ENCODE data around the gene IL1RAP.

Gene IL1RAP

DNA sequence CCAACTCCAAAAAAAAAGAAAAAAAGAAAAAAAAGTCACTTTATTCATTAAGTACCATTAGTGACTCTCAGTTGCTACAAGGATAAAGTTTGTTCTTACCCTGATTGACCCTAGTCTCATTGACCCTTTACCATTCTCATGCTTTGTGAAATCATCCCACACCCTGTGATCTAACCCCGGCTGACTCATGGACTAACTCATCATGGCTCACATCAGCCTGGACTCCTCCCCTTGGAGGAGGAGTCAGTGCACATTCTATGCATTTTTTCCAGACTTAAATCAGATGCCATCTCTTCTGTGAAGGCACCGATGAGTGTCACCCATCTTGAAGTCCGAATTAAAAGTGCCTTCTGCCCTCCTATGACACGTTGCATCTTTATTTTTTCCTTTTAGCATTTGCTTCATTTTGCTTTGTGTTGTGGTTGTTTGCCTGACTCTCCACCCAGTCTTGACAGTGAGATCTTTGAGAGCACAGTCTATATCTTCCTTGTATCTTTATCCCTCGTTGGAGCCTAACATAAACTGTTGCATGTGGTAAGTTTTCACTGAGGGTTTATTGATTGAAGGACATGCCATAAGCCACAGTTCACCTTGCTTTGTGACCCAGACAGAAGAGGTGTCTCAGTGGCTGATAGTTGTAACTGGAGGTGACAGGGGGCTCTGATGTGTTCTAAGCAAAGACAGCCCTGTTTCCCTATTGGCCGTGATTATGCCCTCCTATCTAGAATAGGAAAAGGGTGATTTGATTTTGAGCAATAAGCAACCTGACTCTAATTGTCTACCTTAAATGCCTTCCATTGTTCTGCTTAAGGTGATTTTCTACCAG lies 72.1 kb downstream of the IL1RAP start:
- DNase-seq (ENCODE audit: low spot score in 2 of 2) = peak in 1 of 2 experiments; percentile 16
- in situ Hi-C loops (cut with MboI; ENCODE audit: low sequenced_read_pairs) = no loop called here
- no peak overlapping the region for H3K4me3 ChIP-seq
- H3K27me3 ChIP-seq (ENCODE audit: low read depth) = no peaks in the 10 kb centered on the region
- peaks cover 7% of the 10 kb centered on the region; the same call in 1 of the 2 replicates for H3K4me1 ChIP-seq
- H3K36me3 ChIP-seq (replicated peaks) = no peaks in the 10 kb centered on the region
- H3K9me3 ChIP-seq = no peaks in the 10 kb centered on the region

DNA sequence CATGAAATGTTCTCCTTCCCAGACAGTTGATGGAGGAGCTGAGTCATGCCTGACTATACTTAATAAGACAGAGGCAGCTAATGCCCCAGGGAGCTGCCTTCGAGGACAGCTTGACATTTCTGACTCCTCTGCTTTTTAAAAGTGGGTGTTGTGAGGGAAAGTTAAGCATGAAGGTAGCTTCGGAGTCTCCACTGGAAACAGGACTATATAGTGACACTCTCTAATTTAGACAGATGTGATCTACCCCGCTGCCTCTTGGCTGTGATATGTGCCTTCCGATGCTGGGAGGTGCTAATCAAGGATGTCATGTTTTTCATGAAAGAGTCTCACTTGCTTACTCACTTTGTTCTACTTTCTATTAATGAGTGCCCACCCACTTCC lies 72.7 kb downstream of the IL1RAP start:
- H3K36me3 ChIP-seq (replicated peaks) = no peaks in the 10 kb centered on the region
- no peaks in the 10 kb centered on the region for H3K27me3 ChIP-seq (ENCODE audit: low read depth)
- no peak for DNase-seq (ENCODE audit: low spot score in 2 of 2)
- H3K4me1 ChIP-seq = peaks cover 7% of the 10 kb centered on the region; the same call in 1 of the 2 replicates
- no peak overlapping the region for H3K4me3 ChIP-seq
- in situ Hi-C loops (cut with MboI; ENCODE audit: low sequenced_read_pairs) = no loop called here
- no peaks in the 10 kb centered on the region for H3K9me3 ChIP-seq

DNA sequence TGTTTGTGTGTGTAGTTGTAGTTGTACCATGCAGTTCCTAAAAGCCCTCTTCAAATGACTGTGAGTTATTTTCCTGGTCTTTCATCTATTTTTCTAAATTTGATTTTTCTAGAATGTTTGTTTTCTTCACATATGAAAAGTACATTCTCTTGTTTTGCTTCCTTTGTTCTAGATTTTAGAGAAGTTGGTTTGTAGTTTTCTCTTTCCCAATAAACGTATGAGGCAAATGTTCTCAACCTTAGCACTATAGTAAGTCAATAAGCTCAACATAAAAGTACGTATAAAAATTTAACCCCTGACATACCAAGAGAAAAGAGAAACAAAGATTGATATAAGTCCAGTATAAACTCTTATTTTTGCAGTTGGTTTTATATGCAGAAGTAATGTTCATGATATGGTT lies 74.7 kb downstream of the IL1RAP start:
- in situ Hi-C loops (cut with MboI; ENCODE audit: low sequenced_read_pairs) = no loop called here
- Histone ChIP-seq H3K9me3 (no peaks in the 10 kb centered on the region), H3K4me3 (no peak overlapping the region), H3K36me3 (replicated peaks) (no peaks in the 10 kb centered on the region), H3K4me1 (peaks cover 7% of the 10 kb centered on the region; the same call in 1 of the 2 replicates), H3K27me3 (ENCODE audit: low read depth) (no peaks in the 10 kb centered on the region)
- DNase-seq (ENCODE audit: low spot score in 2 of 2) = no peak

DNA sequence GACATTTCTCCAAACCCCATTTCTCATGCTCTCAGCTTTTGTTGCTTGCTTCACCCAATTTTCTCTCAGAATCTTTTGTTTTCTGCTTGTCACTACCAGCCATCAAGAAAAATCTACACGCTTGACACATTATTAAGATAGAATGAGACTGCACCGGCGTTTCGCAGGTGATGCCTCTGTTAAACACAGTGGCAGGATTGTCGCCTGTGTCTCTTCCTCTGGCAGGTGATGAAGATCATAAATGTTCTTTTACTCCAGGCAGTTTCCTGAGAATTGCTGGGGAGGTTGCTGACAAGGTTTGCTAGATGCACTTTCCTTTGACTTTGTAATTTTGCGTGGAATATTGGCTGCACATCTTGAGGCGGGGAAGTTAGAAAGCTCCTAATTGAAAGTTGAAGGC lies 75.4 kb downstream of the IL1RAP start:
- Histone ChIP-seq H3K4me3 (no peak overlapping the region), H3K27me3 (ENCODE audit: low read depth) (no peaks in the 10 kb centered on the region), H3K9me3 (peaks cover 2% of the 10 kb centered on the region; the same call in 1 of the 2 replicates), H3K4me1 (peaks cover 7% of the 10 kb centered on the region; the same call in 1 of the 2 replicates), H3K36me3 (replicated peaks) (no peaks in the 10 kb centered on the region)
- no peak for DNase-seq (ENCODE audit: low spot score in 2 of 2)
- in situ Hi-C loops (cut with MboI; ENCODE audit: low sequenced_read_pairs) = no loop called here

GRCh38 chr3:190591080-190591479 lies 77.2 kb downstream of the IL1RAP start:
- DNase-seq (ENCODE audit: low spot score in 2 of 2) = no peak
- no peaks in the 10 kb centered on the region for H3K27me3 ChIP-seq (ENCODE audit: low read depth)
- no peak overlapping the region for H3K4me3 ChIP-seq
- peaks cover 2% of the 10 kb centered on the region; the same call in 1 of the 2 replicates for H3K9me3 ChIP-seq
- no peaks in the 10 kb centered on the region for H3K36me3 ChIP-seq (replicated peaks)
- peaks cover 9% of the 10 kb centered on the region for H3K4me1 ChIP-seq
- in situ Hi-C loops (cut with MboI; ENCODE audit: low sequenced_read_pairs) = no loop called here

DNA sequence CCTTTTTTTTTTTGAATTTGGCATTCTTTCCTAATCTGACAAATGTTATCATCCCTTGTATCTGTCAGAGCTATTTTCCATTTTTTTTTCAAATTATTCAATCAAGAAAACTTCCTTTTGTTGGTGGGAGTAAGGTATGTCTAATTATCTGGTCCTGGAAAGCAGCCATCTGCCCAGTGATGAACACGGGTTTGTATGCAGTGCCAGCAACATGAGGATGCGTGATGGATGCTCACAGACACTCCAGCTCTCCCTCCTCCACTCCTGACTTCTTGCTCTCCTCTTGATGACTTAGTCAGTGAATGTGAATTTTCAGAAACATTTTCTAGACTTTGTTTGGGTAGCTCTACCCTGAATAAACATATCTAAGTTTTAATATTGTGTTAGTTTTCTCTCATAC lies 79.2 kb downstream of the IL1RAP start:
- H3K36me3 ChIP-seq (replicated peaks) = no peaks in the 10 kb centered on the region
- no peaks in the 10 kb centered on the region for H3K27me3 ChIP-seq (ENCODE audit: low read depth)
- peaks cover 2% of the 10 kb centered on the region; the same call in 1 of the 2 replicates for H3K9me3 ChIP-seq
- peaks cover 3% of the 10 kb centered on the region for H3K4me1 ChIP-seq
- no peak overlapping the region for H3K4me3 ChIP-seq
- in situ Hi-C loops (cut with MboI; ENCODE audit: low sequenced_read_pairs) = no loop called here
- DNase-seq (ENCODE audit: low spot score in 2 of 2) = no peak

DNA sequence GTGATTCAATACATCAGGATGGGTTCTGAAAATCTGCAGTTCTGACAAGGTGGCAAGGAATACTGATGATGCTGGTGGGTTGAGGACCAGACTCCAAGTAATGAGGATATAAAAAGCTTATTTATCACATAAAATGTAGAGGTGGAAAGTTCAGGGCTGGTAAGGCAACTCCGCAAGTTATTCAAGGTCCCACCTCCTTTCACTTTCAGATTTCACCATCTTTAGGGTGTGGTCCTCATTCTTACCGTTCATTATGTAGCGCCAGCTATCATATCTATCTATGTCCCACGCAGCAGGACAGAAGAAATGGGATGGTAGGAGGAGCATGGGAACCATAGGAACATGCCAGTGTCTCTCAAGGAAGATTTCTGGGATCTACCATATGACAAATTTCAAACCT lies 80.3 kb downstream of the IL1RAP start:
- H3K4me3 ChIP-seq = no peak overlapping the region
- H3K27me3 ChIP-seq (ENCODE audit: low read depth) = no peaks in the 10 kb centered on the region
- H3K36me3 ChIP-seq (replicated peaks) = no peaks in the 10 kb centered on the region
- H3K4me1 ChIP-seq = peaks cover 3% of the 10 kb centered on the region
- H3K9me3 ChIP-seq = peaks cover 2% of the 10 kb centered on the region; the same call in 1 of the 2 replicates
- in situ Hi-C loops (cut with MboI; ENCODE audit: low sequenced_read_pairs) = no loop called here
- DNase-seq (ENCODE audit: low spot score in 2 of 2) = no peak

- peaks cover 3% of the 10 kb centered on the region for H3K4me1 ChIP-seq
- DNase-seq (ENCODE audit: low spot score in 2 of 2) = no peak
- H3K9me3 ChIP-seq = peaks cover 2% of the 10 kb centered on the region; the same call in 1 of the 2 replicates
- no peaks in the 10 kb centered on the region for H3K27me3 ChIP-seq (ENCODE audit: low read depth)
- in situ Hi-C loops (cut with MboI; ENCODE audit: low sequenced_read_pairs) = no loop called here
- no peak overlapping the region for H3K4me3 ChIP-seq
- no peaks in the 10 kb centered on the region for H3K36me3 ChIP-seq (replicated peaks)
These were observed 81.4 kb downstream of the IL1RAP start for GRCh38 chr3:190595179-190595795.

GRCh38 chr3:190595807-190596206 lies 81.9 kb downstream of the IL1RAP start:
- H3K4me3 ChIP-seq = no peak overlapping the region
- H3K9me3 ChIP-seq = peaks cover 2% of the 10 kb centered on the region; the same call in 1 of the 2 replicates
- H3K27me3 ChIP-seq (ENCODE audit: low read depth) = no peaks in the 10 kb centered on the region
- no peak for DNase-seq (ENCODE audit: low spot score in 2 of 2)
- H3K4me1 ChIP-seq = peaks cover 3% of the 10 kb centered on the region
- no peaks in the 10 kb centered on the region for H3K36me3 ChIP-seq (replicated peaks)
- in situ Hi-C loops (cut with MboI; ENCODE audit: low sequenced_read_pairs) = no loop called here

GRCh38 chr3:190596349-190597285 lies 82.7 kb downstream of the IL1RAP start:
- no peaks in the 10 kb centered on the region for H3K27me3 ChIP-seq (ENCODE audit: low read depth)
- H3K4me1 ChIP-seq = peaks cover 3% of the 10 kb centered on the region
- H3K36me3 ChIP-seq (replicated peaks) = no peaks in the 10 kb centered on the region
- no peak for DNase-seq (ENCODE audit: low spot score in 2 of 2)
- in situ Hi-C loops (cut with MboI; ENCODE audit: low sequenced_read_pairs) = no loop called here
- peaks cover 2% of the 10 kb centered on the region; the same call in 1 of the 2 replicates for H3K9me3 ChIP-seq
- no peak overlapping the region for H3K4me3 ChIP-seq

DNA sequence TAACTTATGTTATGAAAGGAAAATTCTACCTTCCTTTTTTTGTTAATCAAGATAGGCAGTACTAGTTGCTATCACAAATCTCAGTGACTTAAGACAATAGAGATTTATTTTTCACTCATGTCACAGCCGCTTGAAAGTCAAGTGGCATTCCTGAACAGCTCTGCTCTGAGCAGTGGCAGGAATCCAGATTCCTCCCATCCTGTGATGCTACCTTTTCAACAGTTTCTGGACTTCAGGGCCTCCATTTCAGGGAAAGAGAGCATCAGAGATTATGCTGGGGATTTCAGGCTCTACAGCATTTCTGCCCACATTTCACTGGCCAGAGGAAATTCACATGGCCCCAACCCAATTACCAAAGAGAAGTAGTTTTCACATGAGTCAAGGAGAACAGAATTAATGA lies 83.4 kb downstream of the IL1RAP start:
- in situ Hi-C loops (cut with MboI; ENCODE audit: low sequenced_read_pairs) = no loop called here
- peaks cover 3% of the 10 kb centered on the region for H3K4me1 ChIP-seq
- H3K9me3 ChIP-seq = peaks cover 2% of the 10 kb centered on the region; the same call in 1 of the 2 replicates
- no peaks in the 10 kb centered on the region for H3K27me3 ChIP-seq (ENCODE audit: low read depth)
- H3K4me3 ChIP-seq = no peak overlapping the region
- no peak for DNase-seq (ENCODE audit: low spot score in 2 of 2)
- no peaks in the 10 kb centered on the region for H3K36me3 ChIP-seq (replicated peaks)

DNA sequence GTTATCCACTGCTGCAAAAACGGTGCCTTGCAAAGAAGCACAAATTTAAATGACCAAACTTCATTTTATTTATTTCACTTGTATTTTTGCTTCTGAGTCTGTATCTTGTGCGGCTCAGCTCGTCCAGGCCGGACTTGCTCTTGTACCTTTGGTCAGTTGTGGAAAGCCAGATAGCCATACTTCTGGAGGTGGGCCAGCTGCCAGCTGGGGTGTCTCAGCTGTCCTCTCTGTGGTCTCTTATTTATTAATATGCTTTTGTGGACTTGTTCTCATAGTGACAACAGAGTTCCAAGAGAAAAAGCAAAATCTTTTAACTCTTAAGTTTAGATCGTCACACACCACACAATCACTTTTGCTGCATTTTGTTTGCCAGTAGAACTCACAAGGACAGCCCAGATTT lies 87.7 kb downstream of the IL1RAP start:
- no peaks in the 10 kb centered on the region for H3K27me3 ChIP-seq (ENCODE audit: low read depth)
- H3K4me3 ChIP-seq = no peak overlapping the region
- H3K9me3 ChIP-seq = no peaks in the 10 kb centered on the region
- DNase-seq (ENCODE audit: low spot score in 2 of 2) = no peak
- in situ Hi-C loops (cut with MboI; ENCODE audit: low sequenced_read_pairs) = no loop called here
- H3K36me3 ChIP-seq (replicated peaks) = no peaks in the 10 kb centered on the region
- H3K4me1 ChIP-seq = no peaks in the 10 kb centered on the region

- Histone ChIP-seq H3K4me1 (no peaks in the 10 kb centered on the region), H3K27me3 (ENCODE audit: low read depth) (no peaks in the 10 kb centered on the region), H3K9me3 (no peaks in the 10 kb centered on the region), H3K36me3 (replicated peaks) (no peaks in the 10 kb centered on the region), H3K4me3 (no peak overlapping the region)
- in situ Hi-C loops (cut with MboI; ENCODE audit: low sequenced_read_pairs) = no loop called here
- no peak for DNase-seq (ENCODE audit: low spot score in 2 of 2)
These were observed 91.5 kb downstream of the IL1RAP start for GRCh38 chr3:190605385-190605784.

All from HAP-1 (cell line).